Measurements from ENCODE around the gene SLC40A1. TPM values are rescaled to one million over a fixed set of nuclear protein-coding genes. Genes with fewer than 3 reads are reported as not detected.
A peak's percentile ranks its signal among the peaks of the same experiment; 100 is the strongest.

SLC40A1 gene
- total RNA-seq, 1 donor: 19.7 TPM

DNA sequence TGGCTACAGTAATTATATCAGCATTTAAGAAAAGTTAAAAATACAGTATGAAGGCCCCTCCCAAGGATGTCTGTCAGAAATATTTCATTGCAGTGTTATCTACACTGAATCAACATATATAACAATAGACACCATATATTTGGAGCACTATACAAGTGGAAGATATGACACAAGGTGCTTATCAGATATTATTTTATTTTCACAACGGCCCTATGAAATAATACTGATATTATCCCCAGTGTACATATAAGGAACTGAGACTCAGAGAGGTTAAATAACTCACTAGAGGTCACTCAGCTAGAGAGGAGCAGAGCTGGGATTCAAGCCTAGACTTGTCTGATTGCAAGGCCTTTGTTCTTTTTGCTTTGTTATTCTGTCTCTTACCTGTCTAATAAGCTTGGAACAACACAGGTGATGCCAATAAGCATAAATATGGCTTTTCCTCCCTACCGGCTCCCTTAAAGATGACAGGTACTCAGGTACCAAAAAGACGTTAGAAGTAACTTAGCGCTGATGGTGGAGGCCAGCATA, 4.7 kb upstream of the SLC40A1 start:
- DNase-seq (ENCODE audit: low read depth): no peak
- TF ChIP-seq, protein P1, sequence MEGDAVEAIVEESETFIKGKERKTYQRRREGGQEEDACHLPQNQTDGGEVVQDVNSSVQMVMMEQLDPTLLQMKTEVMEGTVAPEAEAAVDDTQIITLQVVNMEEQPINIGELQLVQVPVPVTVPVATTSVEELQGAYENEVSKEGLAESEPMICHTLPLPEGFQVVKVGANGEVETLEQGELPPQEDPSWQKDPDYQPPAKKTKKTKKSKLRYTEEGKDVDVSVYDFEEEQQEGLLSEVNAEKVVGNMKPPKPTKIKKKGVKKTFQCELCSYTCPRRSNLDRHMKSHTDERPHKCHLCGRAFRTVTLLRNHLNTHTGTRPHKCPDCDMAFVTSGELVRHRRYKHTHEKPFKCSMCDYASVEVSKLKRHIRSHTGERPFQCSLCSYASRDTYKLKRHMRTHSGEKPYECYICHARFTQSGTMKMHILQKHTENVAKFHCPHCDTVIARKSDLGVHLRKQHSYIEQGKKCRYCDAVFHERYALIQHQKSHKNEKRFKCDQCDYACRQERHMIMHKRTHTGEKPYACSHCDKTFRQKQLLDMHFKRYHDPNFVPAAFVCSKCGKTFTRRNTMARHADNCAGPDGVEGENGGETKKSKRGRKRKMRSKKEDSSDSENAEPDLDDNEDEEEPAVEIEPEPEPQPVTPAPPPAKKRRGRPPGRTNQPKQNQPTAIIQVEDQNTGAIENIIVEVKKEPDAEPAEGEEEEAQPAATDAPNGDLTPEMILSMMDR (IDR thresholded peaks at IDR 0.05; ENCODE audit: insufficient read depth, low read length): no peak
- no peak overlapping the region for H3K4me3 ChIP-seq (ENCODE audit: low read depth, low read length)

DNA sequence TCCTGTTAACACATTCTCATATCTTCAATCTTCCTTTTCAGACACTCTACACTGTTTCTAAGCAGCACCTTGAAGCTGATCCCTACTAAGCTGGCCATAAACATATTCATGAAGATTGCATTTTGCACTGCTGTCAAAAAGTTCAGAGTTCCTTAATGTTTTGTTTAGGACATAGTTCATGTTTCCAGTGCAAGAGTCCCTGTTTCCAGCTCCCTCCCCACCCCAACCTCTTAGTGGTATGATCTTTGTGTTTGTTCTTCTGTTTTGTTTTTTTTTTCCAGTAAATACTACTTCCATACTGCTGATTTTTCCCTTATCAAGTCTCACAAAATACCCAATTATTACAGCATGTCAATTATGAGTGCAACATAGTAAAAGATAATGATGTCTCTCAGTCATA, 4.1 kb upstream of the SLC40A1 start:
- TF ChIP-seq, protein P1 (IDR thresholded peaks at IDR 0.05; ENCODE audit: insufficient read depth, low read length): no peak
- no peak overlapping the region for H3K4me3 ChIP-seq (ENCODE audit: low read depth, low read length)
- DNase-seq (ENCODE audit: low read depth): no peak

DNA sequence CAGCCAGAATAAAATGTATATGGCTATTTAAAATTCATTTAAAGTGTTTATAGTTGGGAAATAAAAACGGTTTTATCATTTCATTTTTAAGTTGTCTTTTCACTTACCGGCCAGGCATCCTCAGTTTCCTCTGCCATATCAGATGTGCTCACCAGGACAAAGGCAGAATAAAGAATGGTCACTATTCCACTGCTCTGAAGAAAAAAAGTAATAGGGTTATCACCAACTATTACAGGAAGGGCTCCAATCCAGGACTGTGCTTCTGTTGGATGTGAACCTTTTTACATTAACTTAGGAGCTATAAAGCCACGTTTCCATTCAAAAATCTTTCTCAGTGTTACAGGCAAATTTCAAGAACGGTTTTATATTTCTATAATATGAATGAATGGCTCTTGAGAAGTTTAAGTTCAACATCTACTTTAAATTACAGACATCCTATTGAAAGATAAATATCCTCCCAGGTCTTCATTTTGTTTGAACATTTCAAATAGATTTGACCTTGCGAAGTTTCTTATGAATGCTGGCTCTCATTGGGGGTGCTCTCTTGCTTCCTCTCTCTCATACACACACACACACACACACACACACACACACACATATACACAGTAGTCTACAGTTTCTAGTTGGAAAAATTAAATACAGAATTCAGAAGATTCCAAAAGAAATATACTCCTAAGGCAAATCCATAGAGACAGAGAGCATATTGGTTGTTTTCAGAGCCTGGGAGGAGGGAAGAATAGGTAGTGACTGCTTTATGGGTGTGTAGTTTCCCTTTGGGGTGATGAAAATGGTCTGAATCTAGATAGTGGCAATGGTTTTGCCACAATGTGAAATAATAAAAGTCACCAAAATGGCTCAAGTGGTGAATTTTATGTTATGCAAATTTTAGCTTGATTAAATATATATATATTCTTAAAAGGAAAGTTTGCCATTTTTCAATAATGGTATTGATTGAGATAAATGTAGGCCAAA, 2.9 kb upstream of the SLC40A1 start:
- TF ChIP-seq, protein P1 (IDR thresholded peaks at IDR 0.05; ENCODE audit: insufficient read depth, low read length): no peak
- no peak overlapping the region for H3K4me3 ChIP-seq (ENCODE audit: low read depth, low read length)
- DNase-seq (ENCODE audit: low read depth): no peak

DNA sequence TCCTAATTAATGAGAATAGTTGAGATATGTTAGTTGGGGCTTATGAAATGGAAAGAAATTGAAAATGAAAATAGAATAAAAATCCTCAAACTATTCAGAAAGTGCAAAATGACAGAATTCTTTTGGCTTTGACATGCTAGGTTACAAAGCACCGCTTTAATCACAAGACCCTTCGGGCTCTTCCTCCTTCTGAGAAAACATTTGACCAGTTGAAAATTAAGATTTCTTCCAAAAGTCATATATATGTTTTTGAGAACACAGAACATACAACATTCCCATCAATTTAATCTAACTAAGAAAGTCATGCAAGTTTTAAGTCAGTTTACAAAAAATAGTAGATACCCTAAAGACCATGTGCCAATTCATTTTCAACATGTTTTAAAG, 2.2 kb upstream of the SLC40A1 start:
- TF ChIP-seq, protein P1 (IDR thresholded peaks at IDR 0.05; ENCODE audit: insufficient read depth, low read length): no peak
- H3K4me3 ChIP-seq (ENCODE audit: low read depth, low read length): no peak overlapping the region
- DNase-seq (ENCODE audit: low read depth): no peak

DNA sequence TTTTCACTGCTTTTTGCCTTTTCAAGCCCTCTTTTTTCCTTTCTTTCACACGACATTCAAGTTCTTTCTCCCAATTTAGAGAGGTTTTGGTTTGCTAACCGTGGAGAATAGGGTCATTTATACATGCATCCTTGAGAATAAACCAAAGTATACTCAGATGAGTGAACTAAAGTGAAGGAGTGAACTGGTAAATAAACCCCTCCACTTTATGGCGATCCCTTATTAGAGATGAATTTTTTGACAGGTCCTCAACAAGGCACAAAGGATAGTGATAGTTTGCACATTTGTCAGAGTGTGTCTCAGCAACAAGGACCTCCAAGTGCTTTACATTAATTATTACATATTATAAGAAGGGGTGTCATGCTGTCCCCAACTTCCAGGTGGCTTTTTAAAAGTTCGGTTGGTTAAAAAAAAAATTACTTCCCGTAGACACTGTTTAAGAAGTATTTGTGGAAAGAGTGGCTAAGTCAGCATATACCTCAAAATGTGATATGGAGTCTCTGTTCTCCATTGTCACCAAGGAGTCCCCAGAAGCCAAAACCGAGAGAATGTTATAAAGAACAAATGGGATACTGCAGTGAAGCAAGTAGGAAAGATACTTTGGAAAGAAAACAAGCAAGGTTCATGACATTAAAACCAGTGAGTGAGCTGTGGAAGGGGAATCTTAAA, 1.7 kb upstream of the SLC40A1 start:
- no peak for DNase-seq (ENCODE audit: low read depth)
- TF ChIP-seq, protein P1 (IDR thresholded peaks at IDR 0.05; ENCODE audit: insufficient read depth, low read length): no peak
- H3K4me3 ChIP-seq (ENCODE audit: low read depth, low read length): no peak overlapping the region

DNA sequence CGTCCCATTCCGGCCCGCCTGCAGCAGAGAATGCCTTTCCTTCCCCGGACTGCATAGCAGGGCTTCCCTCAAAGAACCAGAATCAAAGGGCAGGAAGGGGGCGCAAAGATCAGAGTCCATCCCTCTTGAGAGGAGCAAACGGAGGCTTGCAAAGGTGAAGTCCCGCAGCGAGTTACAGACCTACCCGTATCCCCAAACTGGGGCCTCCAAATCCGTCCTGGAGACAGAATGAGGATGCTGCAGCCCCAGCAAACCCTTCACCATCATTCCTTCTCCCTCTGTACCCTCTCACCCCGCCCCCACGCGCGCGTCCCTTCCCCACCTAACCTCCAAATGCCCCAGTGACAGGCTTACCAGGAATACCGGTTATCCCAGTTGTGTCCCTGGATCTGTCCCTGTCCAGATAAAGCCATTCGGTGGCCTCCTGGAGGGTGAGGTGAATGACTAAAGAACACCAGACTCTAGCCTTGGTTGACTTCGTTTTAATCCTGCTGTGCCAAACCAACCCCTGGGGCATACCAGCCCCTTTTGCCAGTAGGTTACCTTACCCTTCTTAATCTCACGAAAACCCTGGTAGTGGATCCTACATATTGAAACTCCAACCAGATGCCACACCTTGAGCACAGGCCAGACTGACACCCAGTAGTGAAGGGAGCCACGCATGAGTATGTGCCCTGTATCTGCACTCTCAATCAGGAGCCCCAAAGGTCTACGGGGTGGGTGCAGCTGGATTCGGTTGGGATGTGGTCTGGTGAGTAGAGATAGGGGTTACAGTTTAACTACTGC, 961 bp upstream of the SLC40A1 start:
- TF ChIP-seq, protein P1 (IDR thresholded peaks at IDR 0.05; ENCODE audit: insufficient read depth, low read length): no peak
- no peak for DNase-seq (ENCODE audit: low read depth)
- peak overlapping the region; percentile 63 for H3K4me3 ChIP-seq (ENCODE audit: low read depth, low read length)

Data from fibroblast of the aortic adventitia (primary cell).